HEK293T (cell line): ENCODE measurements around the gene VIPR2.

ENCODE experiments used
- ARNT ChIP-seq: fragments of 450-650 bp; IDR thresholded peaks from 2 replicates; pipeline ENCODE4 v1.6.1; 2017; ENCODE audit warnings: mild to moderate bottlenecking
- BHLHE40 ChIP-seq: fragments of 450-650 bp; IDR thresholded peaks from 2 replicates; pipeline ENCODE4 v1.6.1; 2016; ENCODE audit warnings: mild to moderate bottlenecking, moderate library complexity, borderline replicate concordance
- CTBP1 ChIP-seq: fragments of 450-650 bp; IDR thresholded peaks from 2 replicates; pipeline ENCODE4 v1.6.1; 2016; ENCODE audit warnings: borderline replicate concordance
- ELF4 ChIP-seq: fragments of 450-650 bp; IDR thresholded peaks from 2 replicates; pipeline ENCODE4 v1.6.1; 2017; ENCODE audit warnings: antibody characterized with exemption
- FOXK2 ChIP-seq: fragments of 450-650 bp; IDR thresholded peaks from 2 replicates; pipeline ENCODE4 v1.6.1; 2016; ENCODE audit warnings: mild to moderate bottlenecking
- FOXM1 ChIP-seq: fragments of 450-650 bp; IDR thresholded peaks from 2 replicates; pipeline ENCODE4 v1.6.1; 2017; ENCODE audit warnings: mild to moderate bottlenecking, borderline replicate concordance
- HDGF ChIP-seq: fragments of 450-650 bp; IDR thresholded peaks from 2 replicates; pipeline ENCODE4 v1.6.1; 2017; ENCODE audit warnings: antibody characterized with exemption, borderline replicate concordance
- PKNOX1 ChIP-seq: fragments of 450-650 bp; IDR thresholded peaks from 2 replicates; pipeline ENCODE4 v1.6.1; 2016
- SP1 ChIP-seq: fragments of 450-650 bp; IDR thresholded peaks from 2 replicates; pipeline ENCODE4 v1.6.1; 2017
- SUZ12 ChIP-seq: fragments of 450-650 bp; IDR thresholded peaks from 2 replicates; pipeline ENCODE4 v1.6.1; 2016; ENCODE audit warnings: mild to moderate bottlenecking
- TARDBP ChIP-seq: fragments of 450-650 bp; IDR thresholded peaks from 2 replicates; pipeline ENCODE4 v1.6.1; 2016
- ZNF384 ChIP-seq: fragments of 450-650 bp; IDR thresholded peaks from 2 replicates; pipeline ENCODE4 v1.6.1; 2016

GRCh38 chr7:159122276-159122675, 22.4 kb downstream of the VIPR2 start:
- TF ChIP-seq ZNF384 (no peak), BHLHE40 (no peak), TARDBP (no peak), ELF4 (no peak), PKNOX1 (no peak), SUZ12 (no peak), ARNT (no peak), CTBP1 (no peak), SP1 (no peak), FOXM1 (no peak), HDGF (no peak), FOXK2 (no peak)
